ENCODE measurements around the gene ALDH5A1. TPM values are rescaled to one million over a fixed set of nuclear protein-coding genes. Genes with fewer than 3 reads are reported as not detected.

The ALDH5A1 gene
- total and polyA plus RNA-seq, 2 of the 13 experiments (the other 11 are each of a cell fraction or from before 2014, with no cell fraction given): 12.8 to 32.5 TPM

DNA sequence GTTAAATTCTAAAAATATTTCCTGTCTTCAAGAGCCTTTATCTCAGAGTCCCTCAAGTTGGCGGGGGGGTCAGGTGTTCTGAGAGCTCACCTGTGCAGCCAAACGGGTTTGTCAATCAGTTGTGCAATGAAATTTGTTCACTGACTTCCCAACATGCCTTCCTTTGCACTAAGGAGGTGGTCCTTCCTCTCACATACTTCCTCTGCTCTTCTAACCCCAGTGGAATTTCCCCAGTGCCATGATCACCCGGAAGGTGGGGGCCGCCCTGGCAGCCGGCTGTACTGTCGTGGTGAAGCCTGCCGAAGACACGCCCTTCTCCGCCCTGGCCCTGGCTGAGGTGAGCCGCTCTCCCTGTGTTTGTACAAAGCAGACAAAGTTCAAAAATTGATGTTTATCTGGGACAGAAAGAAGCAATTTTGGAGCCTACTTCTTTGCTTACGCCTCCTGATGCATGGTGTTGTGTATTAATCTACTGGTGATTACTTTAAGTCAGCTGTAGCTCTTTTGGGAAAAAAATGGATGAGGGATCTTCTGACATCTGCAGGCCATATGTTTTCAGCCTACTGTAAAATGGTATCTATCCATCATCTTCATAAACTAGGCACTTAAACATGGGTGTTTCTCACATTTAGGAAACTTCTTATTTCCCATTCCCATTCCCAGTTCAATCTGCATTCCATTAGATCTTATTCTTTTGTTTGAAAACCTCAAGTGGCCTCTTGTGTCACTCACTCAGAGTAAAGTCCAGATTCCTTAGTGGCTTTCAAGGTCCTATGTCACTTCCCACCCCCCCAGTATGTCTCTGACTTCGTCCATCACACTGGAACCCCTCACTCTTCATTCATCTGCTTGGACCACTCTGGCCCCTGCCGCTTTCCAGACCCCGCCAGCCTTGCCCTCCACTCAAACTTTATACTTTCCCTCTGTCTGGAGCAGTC lies 10.1 kb downstream of the ALDH5A1 start (continued):
- peak; percentile 85; the same call in 1 of the 2 replicates for TF ChIP-seq RELA (CRISPR knock-in tag; IDR thresholded peaks at IDR 0.05)
- TF ChIP-seq, protein P1, sequence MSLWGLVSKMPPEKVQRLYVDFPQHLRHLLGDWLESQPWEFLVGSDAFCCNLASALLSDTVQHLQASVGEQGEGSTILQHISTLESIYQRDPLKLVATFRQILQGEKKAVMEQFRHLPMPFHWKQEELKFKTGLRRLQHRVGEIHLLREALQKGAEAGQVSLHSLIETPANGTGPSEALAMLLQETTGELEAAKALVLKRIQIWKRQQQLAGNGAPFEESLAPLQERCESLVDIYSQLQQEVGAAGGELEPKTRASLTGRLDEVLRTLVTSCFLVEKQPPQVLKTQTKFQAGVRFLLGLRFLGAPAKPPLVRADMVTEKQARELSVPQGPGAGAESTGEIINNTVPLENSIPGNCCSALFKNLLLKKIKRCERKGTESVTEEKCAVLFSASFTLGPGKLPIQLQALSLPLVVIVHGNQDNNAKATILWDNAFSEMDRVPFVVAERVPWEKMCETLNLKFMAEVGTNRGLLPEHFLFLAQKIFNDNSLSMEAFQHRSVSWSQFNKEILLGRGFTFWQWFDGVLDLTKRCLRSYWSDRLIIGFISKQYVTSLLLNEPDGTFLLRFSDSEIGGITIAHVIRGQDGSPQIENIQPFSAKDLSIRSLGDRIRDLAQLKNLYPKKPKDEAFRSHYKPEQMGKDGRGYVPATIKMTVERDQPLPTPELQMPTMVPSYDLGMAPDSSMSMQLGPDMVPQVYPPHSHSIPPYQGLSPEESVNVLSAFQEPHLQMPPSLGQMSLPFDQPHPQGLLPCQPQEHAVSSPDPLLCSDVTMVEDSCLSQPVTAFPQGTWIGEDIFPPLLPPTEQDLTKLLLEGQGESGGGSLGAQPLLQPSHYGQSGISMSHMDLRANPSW (CRISPR knock-in tag; IDR thresholded peaks at IDR 0.05; ENCODE audit: borderline replicate concordance): 0 out of 2 replicates have a peak, but pooled peaks have one; percentile 72
- TF ChIP-seq ZNF768 (CRISPR knock-in tag; IDR thresholded peaks at IDR 0.05): peak; percentile 44; the same call in 1 of the 2 replicates
- TF ChIP-seq, protein P2, sequence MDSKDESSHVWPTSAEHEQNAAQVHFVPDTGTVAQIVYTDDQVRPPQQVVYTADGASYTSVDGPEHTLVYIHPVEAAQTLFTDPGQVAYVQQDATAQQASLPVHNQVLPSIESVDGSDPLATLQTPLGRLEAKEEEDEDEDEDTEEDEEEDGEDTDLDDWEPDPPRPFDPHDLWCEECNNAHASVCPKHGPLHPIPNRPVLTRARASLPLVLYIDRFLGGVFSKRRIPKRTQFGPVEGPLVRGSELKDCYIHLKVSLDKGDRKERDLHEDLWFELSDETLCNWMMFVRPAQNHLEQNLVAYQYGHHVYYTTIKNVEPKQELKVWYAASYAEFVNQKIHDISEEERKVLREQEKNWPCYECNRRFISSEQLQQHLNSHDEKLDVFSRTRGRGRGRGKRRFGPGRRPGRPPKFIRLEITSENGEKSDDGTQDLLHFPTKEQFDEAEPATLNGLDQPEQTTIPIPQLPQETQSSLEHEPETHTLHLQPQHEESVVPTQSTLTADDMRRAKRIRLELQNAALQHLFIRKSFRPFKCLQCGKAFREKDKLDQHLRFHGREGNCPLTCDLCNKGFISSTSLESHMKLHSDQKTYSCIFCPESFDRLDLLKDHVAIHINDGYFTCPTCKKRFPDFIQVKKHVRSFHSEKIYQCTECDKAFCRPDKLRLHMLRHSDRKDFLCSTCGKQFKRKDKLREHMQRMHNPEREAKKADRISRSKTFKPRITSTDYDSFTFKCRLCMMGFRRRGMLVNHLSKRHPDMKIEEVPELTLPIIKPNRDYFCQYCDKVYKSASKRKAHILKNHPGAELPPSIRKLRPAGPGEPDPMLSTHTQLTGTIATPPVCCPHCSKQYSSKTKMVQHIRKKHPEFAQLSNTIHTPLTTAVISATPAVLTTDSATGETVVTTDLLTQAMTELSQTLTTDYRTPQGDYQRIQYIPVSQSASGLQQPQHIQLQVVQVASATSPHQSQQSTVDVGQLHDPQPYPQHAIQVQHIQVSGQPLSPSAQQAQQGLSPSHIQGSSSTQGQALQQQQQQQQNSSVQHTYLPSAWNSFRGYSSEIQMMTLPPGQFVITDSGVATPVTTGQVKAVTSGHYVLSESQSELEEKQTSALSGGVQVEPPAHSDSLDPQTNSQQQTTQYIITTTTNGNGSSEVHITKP (CRISPR knock-in tag; IDR thresholded peaks at IDR 0.05; ENCODE audit: low read depth): peak; percentile 44; the same call in 1 of the 2 replicates
- TF ChIP-seq, protein P3, sequence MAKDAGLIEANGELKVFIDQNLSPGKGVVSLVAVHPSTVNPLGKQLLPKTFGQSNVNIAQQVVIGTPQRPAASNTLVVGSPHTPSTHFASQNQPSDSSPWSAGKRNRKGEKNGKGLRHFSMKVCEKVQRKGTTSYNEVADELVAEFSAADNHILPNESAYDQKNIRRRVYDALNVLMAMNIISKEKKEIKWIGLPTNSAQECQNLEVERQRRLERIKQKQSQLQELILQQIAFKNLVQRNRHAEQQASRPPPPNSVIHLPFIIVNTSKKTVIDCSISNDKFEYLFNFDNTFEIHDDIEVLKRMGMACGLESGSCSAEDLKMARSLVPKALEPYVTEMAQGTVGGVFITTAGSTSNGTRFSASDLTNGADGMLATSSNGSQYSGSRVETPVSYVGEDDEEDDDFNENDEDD (CRISPR knock-in tag; IDR thresholded peaks at IDR 0.05; ENCODE audit: borderline replicate concordance): peak; percentile 34; the same call in 1 of the 2 replicates
- TF ChIP-seq FOXM1 (CRISPR knock-in tag; IDR thresholded peaks at IDR 0.05): no peak
- TF ChIP-seq ZNF772 (CRISPR knock-in tag; IDR thresholded peaks at IDR 0.05): no peak
- TF ChIP-seq ZNF232 (CRISPR knock-in tag; IDR thresholded peaks at IDR 0.05; ENCODE audit: borderline replicate concordance): peak; percentile 83; the same call in 1 of the 2 replicates
- TF ChIP-seq ZNF841 (CRISPR knock-in tag; IDR thresholded peaks at IDR 0.05; ENCODE audit: borderline replicate concordance): no peak
- TF ChIP-seq ZNF564 (CRISPR knock-in tag; IDR thresholded peaks at IDR 0.05): no peak
- TF ChIP-seq, protein P4, sequence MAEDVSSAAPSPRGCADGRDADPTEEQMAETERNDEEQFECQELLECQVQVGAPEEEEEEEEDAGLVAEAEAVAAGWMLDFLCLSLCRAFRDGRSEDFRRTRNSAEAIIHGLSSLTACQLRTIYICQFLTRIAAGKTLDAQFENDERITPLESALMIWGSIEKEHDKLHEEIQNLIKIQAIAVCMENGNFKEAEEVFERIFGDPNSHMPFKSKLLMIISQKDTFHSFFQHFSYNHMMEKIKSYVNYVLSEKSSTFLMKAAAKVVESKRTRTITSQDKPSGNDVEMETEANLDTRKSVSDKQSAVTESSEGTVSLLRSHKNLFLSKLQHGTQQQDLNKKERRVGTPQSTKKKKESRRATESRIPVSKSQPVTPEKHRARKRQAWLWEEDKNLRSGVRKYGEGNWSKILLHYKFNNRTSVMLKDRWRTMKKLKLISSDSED (CRISPR knock-in tag; IDR thresholded peaks at IDR 0.05): no peak
- TF ChIP-seq PAF1 (CRISPR knock-in tag; IDR thresholded peaks at IDR 0.05): no peak
- peak; percentile 42; the same call in 1 of the 2 replicates for TF ChIP-seq ZBTB7B (CRISPR knock-in tag; IDR thresholded peaks at IDR 0.05)
- TF ChIP-seq ZNF432 (CRISPR knock-in tag; IDR thresholded peaks at IDR 0.05; ENCODE audit: borderline replicate concordance): no peak
- TF ChIP-seq RAD21 (CRISPR knock-in tag; IDR thresholded peaks at IDR 0.05): no peak
- TF ChIP-seq ZNF17 (CRISPR knock-in tag; IDR thresholded peaks at IDR 0.05): no peak
- no peak for TF ChIP-seq CHD4 (IDR thresholded peaks at IDR 0.05; ENCODE audit: borderline replicate concordance, low read length)

All from HepG2 (cell line).